ENCODE results near the gene THSD7B. TPM values are rescaled to one million over a fixed set of nuclear protein-coding genes. Genes with fewer than 3 reads are reported as not detected.

The THSD7B gene
- total RNA-seq, 1 donor from 2014 or later = not detected

DNA sequence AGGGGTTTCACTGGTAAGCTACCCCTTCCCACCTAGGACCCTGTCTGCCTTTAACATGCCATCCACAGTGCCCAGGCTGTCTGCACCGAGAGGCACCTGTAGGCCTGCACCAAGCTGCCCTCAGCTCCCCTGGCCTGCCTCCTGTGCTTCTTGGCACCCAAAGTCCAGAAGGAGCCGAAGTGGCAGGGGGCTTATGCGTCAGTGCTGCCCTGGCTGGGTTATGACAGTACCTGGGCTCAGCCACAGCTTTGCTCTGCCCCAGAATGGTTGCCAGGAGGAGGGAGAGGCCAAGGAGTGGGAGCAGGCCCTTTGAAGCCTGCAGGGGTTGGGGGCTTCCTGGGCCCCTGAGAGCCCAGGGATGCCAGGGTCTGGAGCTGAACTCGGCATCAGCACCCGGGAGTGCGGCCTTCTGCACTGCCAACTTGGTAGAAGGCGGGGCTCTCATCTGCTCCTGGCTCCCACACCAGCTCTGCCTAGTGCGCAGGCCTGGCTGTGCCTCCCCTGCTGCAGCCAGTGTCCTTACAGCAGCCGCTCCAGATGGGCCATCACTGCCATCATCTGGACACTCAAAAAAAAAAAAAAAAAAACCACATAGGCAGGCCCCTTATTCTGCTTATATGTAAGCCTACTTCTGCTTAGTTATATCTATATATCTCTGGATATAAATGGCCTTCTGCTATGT is 155.4 kb downstream of the THSD7B start:
- FAIRE-seq = no peak
- DNase-seq (ENCODE audit: low read depth) = no peak
- H3K27me3 ChIP-seq (ENCODE audit: control insufficient read depth, insufficient read depth, low read length) = no peaks in the 10 kb centered on the region
- TF ChIP-seq, protein P1, sequence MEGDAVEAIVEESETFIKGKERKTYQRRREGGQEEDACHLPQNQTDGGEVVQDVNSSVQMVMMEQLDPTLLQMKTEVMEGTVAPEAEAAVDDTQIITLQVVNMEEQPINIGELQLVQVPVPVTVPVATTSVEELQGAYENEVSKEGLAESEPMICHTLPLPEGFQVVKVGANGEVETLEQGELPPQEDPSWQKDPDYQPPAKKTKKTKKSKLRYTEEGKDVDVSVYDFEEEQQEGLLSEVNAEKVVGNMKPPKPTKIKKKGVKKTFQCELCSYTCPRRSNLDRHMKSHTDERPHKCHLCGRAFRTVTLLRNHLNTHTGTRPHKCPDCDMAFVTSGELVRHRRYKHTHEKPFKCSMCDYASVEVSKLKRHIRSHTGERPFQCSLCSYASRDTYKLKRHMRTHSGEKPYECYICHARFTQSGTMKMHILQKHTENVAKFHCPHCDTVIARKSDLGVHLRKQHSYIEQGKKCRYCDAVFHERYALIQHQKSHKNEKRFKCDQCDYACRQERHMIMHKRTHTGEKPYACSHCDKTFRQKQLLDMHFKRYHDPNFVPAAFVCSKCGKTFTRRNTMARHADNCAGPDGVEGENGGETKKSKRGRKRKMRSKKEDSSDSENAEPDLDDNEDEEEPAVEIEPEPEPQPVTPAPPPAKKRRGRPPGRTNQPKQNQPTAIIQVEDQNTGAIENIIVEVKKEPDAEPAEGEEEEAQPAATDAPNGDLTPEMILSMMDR (IDR thresholded peaks at IDR 0.05; ENCODE audit: insufficient read depth, low read length, severe bottlenecking) = no peak
- H3K4me3 ChIP-seq (ENCODE audit: low read depth, low read length) = no peak overlapping the region
- H3K36me3 ChIP-seq (ENCODE audit: control insufficient read depth, insufficient read depth, low read length) = no peaks in the 10 kb centered on the region

DNA sequence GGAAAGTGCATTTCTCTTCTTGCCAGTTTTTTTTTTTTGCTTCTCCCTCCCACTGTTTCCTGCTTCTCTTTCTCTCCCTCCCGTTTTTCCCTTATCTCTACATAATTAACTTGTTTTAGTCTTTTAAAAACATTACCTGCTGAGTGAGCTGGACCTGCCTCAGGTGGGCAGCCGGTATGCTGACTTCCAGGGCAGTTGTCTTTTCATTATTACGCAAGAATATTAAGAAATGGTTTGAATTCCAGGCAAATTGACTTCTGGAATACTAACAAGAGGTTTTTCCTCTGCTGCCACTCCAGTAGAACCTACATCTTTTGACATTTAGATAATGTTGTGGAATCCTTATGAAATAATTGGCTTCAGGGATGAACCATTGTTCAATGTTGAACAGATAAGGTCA is 161.8 kb downstream of the THSD7B start:
- H3K4me3 ChIP-seq (ENCODE audit: low read depth, low read length) = no peak overlapping the region
- H3K36me3 ChIP-seq (ENCODE audit: control insufficient read depth, insufficient read depth, low read length) = no peaks in the 10 kb centered on the region
- TF ChIP-seq, protein P1 (IDR thresholded peaks at IDR 0.05; ENCODE audit: insufficient read depth, low read length, severe bottlenecking) = no peak
- no peaks in the 10 kb centered on the region for H3K27me3 ChIP-seq (ENCODE audit: control insufficient read depth, insufficient read depth, low read length)
- DNase-seq (ENCODE audit: low read depth) (no peak), FAIRE-seq (no peak)

DNA sequence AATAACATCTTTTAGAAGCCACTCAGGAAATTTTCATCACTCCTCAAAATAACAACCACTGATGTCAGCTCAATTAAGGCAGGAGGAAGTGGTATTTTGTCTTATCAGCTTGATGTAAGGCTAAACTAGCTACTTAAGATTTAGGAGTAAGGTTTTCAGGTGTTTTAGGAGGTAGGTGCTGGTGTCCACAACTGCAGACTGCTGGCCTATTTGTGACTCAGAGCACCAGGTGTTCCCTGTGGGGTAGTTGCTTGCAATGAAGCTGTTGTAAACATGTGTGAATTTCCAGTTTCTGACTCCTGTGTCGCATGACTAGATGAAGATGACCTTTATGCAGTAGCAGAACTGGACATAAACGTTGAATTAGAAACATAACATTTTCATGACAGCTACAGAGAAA is 164.2 kb downstream of the THSD7B start:
- H3K36me3 ChIP-seq (ENCODE audit: control insufficient read depth, insufficient read depth, low read length) = no peaks in the 10 kb centered on the region
- TF ChIP-seq, protein P1 (IDR thresholded peaks at IDR 0.05; ENCODE audit: insufficient read depth, low read length, severe bottlenecking) = no peak
- FAIRE-seq = no peak
- H3K4me3 ChIP-seq (ENCODE audit: low read depth, low read length) = no peak overlapping the region
- no peak for DNase-seq (ENCODE audit: low read depth)
- H3K27me3 ChIP-seq (ENCODE audit: control insufficient read depth, insufficient read depth, low read length) = no peaks in the 10 kb centered on the region

DNA sequence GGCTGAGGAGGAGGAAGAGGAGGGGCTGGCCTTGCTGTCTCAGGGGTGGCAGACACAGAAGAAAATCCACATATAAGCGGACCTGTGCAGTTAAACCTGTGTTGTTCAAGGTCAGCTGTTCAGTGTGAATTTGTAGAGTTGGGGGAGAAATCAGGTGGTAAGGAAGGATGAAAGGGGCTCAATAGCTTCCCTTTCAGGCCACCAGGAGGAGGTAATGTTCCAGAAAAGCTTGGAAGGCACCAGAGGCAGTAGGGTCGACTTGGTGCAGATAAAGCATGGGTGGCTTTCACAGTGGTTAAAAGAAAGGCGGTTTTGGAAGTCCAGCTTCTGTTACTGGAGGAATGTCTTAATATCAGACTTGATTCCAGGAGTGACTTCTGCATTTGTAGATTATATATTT is 167.4 kb downstream of the THSD7B start:
- no peak for FAIRE-seq
- H3K4me3 ChIP-seq (ENCODE audit: low read depth, low read length) = no peak overlapping the region
- DNase-seq (ENCODE audit: low read depth) = peak; percentile 17
- TF ChIP-seq, protein P1 (IDR thresholded peaks at IDR 0.05; ENCODE audit: insufficient read depth, low read length, severe bottlenecking) = peak; percentile 60
- no peaks in the 10 kb centered on the region for H3K36me3 ChIP-seq (ENCODE audit: control insufficient read depth, insufficient read depth, low read length)
- H3K27me3 ChIP-seq (ENCODE audit: control insufficient read depth, insufficient read depth, low read length) = no peaks in the 10 kb centered on the region

DNA sequence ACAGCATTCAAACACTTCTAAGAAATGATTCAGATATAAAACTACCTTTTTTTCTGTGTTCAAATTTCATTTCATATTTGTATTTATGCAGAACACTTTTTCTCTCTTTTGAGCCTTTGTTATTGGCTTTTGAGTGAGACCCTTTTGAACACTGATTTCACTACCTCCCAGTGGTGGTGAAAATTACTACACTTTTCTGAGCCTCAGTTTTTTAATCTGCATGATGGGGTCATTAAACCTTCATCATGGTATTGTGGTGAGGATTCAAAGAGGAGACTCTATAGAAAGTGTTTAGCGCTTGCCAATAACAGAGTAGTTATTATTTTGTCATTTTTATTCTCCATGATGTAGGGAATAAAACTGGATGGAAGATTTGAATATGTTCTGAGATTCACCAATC is 169.8 kb downstream of the THSD7B start:
- no peak for FAIRE-seq
- Histone ChIP-seq H3K4me3 (ENCODE audit: low read depth, low read length) (no peak overlapping the region), H3K36me3 (ENCODE audit: control insufficient read depth, insufficient read depth, low read length) (no peaks in the 10 kb centered on the region), H3K27me3 (ENCODE audit: control insufficient read depth, insufficient read depth, low read length) (no peaks in the 10 kb centered on the region)
- DNase-seq (ENCODE audit: low read depth) = no peak
- TF ChIP-seq, protein P1 (IDR thresholded peaks at IDR 0.05; ENCODE audit: insufficient read depth, low read length, severe bottlenecking) = no peak

DNA sequence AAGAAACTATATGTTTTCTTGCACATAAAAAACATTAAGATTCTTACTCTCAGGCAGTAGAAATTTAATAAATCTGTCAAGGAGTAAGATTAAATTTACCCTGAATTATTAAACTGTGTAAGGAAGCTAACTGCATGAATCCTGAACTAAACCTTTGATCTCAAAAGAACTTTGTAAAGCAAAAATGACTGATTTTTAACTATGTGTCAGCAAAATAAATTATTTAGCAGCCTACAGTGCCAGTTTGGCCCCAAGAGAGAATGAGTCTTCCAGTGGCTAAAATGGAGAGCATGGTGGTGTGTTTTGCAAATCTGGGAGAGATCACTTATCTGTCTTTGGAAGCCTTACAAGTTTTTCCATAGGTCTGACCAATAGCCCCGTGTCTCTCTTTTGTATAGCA is 190.7 kb downstream of the THSD7B start:
- TF ChIP-seq, protein P1 (IDR thresholded peaks at IDR 0.05; ENCODE audit: insufficient read depth, low read length, severe bottlenecking) = no peak
- no peak overlapping the region for H3K4me3 ChIP-seq (ENCODE audit: low read depth, low read length)
- no peaks in the 10 kb centered on the region for H3K36me3 ChIP-seq (ENCODE audit: control insufficient read depth, insufficient read depth, low read length)
- no peak for FAIRE-seq
- DNase-seq (ENCODE audit: low read depth) = no peak
- H3K27me3 ChIP-seq (ENCODE audit: control insufficient read depth, insufficient read depth, low read length) = no peaks in the 10 kb centered on the region

Data from bronchial epithelial cell (primary cell).